Spleen (tissue), 11 donors: Measurements from ENCODE around the gene IQSEC1. TPM values are rescaled to one million over a fixed set of nuclear protein-coding genes. Genes with fewer than 3 reads are reported as not detected.

Experiments
- DNase-seq: peaks from one replicate; pipeline ENCODE4 v3.0.0-alpha.2; 2020
- H3K27ac ChIP-seq, 8 donors: fragments of 200-600 bp; sonication (generic) in 7 of 8; 1 replicate in 4 of 8; 2 replicates in 4 of 8; pipeline versions ENCODE4 v1.5.0 to v1.8.0; 2016 to 2021; ENCODE audit warnings: inconsistent platforms in 4 of 8, mild to moderate bottlenecking in 4 of 8, moderate library complexity in 1 of 8
- H3K27me3 ChIP-seq, 7 donors: fragments of 200-600 bp; sonication (generic) in 6 of 7; replicated peaks in 1 of 7; 1 replicate in 4 of 7; 2 replicates in 3 of 7; pipeline versions ENCODE4 v1.5.0 to v1.8.0; 2016 to 2021; ENCODE audit warnings: inconsistent platforms in 3 of 7, mild to moderate bottlenecking in 1 of 7
- H3K36me3 ChIP-seq, 6 donors: fragments of 200-600 bp; sonication (generic) in 5 of 6; 1 replicate in 4 of 6; 2 replicates in 2 of 6; pipeline versions ENCODE4 v1.5.0 to v1.8.0; 2016 to 2021; ENCODE audit warnings: inconsistent platforms in 2 of 6
- H3K4me1 ChIP-seq, 6 donors: fragments of 200-600 bp; sonication (generic) in 5 of 6; 1 replicate in 3 of 6; 2 replicates in 3 of 6; pipeline versions ENCODE4 v1.5.0 to v1.8.0; 2016 to 2021; ENCODE audit warnings: inconsistent platforms in 3 of 6
- H3K4me3 ChIP-seq, 8 donors: fragments of 200-600 bp; sonication (generic) in 7 of 8; 1 replicate in 4 of 8; 2 replicates in 4 of 8; pipeline versions ENCODE4 v1.5.0 to v1.8.0; 2016 to 2021; ENCODE audit warnings: inconsistent platforms in 4 of 8, mild to moderate bottlenecking in 4 of 8, moderate library complexity in 2 of 8
- H3K9me3 ChIP-seq, 8 donors: fragments of 200-600 bp; sonication (generic) in 7 of 8; 1 replicate in 4 of 8; 2 replicates in 4 of 8; pipeline versions ENCODE4 v1.5.0 to v1.8.0; 2016 to 2021; ENCODE audit warnings: inconsistent platforms in 4 of 8
- POLR2A ChIP-seq, 3 donors: fragments of 450-650 bp; IDR thresholded peaks; one replicate each; pipeline ENCODE4 v1.5.1; 2017; ENCODE audit warnings: antibody characterized with exemption in 3 of 3, mild to moderate bottlenecking in 1 of 3
- POLR2AphosphoS5 ChIP-seq, 3 donors: sonication (generic); formaldehyde crosslinking; IDR thresholded peaks; one replicate each; pipeline ENCODE4 v1.5.1; 2017; ENCODE audit warnings: antibody characterized with exemption in 3 of 3
- WGBS, 5 donors: extraction: QIAGEN DNeasy Blood & Tissue Kit in 3 of 5; methylation state at CpG; one replicate each; pipeline versions ENCODE4 v1.1.5 to v1.1.7; 2013 to 2018; 5-methylcytosine and 5-hydroxymethylcytosine counted together
- intact Hi-C: fragments of 100-400 bp; cut with DNase I; formaldehyde crosslinking; loops from one replicate; pipeline ENCODE4 v1.15.0; 2023; ENCODE audit warnings: low total_unique reads
- polyA plus RNA-seq, 3 donors: library from polyadenylated mRNA; stranded (reverse); fragments of 200-250 nt; gene quantifications; one replicate each; pipeline ENCODE4 v1.2.1, GENCODE V29; 2013
- total RNA-seq, 7 donors: library from RNA; depleted of rRNA in 3 of 7; stranded (reverse); fragments of >200 nt in 3 of 7; fragmentation: NEBNext Ultra II Directional in 4 of 7; extraction: Animal tissue kit (Norgen Biotek cat#: 25700) in 4 of 7; gene quantifications; one replicate each; pipeline versions ENCODE4 v1.1.0 to v1.2.1, GENCODE V29; 2016 to 2021
- TF ChIP-seq, protein P1 (sequence below), 11 experiments: fragments of 200-600 bp in 7 of 11; fragments of 450-650 bp in 4 of 11; sonication (generic) in 4 of 11; IDR thresholded peaks in 8 of 11; conservative IDR thresholded peaks in 3 of 11; 1 replicate in 7 of 11; 2 replicates in 4 of 11; pipeline versions ENCODE4 v1.4.0 to v1.8.0; 2016 to 2021; ENCODE audit warnings: antibody characterized with exemption in 11 of 11, inconsistent platforms in 4 of 11, mild to moderate bottlenecking in 1 of 11
- donor health status: healthy with polysubstance abuse.
- donor health status: DM: no; HTN: no; CAD: no; lungs with moderate emphysema.
- donor health status: DM: no; HTN: no; CAD: no.
- donor health status: Bipolar disorder and iron deficiency.
- donor health status: healthy.
- donor health status: DM: no; HTN: no; CAD: no.
- donor health status: DM: yes; HTN: yes; CAD: no.

IQSEC1 gene
- total and polyA plus RNA-seq, 10 donors, result 23.0 to 170 (median 116) TPM

DNA sequence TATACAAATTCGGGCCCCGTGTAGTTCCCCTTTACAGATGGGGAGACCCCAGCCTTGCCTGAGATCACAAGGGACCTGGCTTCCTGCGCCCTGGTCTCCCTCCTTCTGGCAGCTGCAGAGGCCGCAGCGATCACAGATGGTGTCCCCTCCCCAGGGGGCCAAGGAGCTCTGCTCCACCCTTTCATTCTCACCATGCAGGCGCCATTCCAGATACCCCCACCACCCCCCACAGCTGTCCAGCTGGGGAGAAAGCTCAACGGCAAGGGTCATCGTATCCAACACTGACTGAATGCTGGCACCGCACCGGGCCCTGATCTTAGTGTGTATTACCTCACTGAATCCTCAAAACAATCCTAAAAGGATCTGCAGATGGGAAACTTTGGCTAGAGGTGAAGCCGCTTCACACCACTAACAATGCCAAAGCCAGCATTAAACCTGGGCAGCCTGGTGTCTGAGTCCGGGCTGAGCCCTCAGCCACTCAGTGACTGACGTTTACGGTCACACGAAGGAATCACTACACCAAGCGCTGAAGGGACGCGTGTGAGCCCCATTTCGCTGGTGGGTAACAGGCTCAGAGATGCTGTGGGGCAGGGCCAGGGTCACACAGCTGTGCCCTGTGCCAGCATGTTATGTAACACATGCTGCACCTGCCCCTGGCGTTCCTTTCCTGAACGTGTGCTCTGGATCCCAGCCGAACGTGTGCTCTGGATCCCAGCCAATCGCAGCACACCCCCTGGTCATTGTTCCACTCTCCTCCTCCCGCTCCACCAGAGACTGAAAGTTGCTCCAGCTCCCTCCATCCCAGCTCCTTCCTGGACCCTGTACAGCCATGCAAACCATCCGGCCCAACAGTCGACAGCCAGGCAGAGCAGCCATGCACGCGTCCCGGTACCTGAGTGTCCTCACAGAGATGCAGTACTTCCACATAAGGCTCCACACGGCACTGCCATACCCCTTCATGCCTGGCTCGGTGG is 51.8 kb downstream of the IQSEC1 start:
- peak overlapping the region; percentile 24 to 69 (median 52) for H3K4me3 ChIP-seq
- DNase-seq, result peak; percentile 85
- H3K36me3 ChIP-seq, result peaks cover 0 to 4% (median 0%) of the 10 kb centered on the region in 6 donors
- 63 to 75% (median 66%) methylated on average over 23 to 32 of the region's 32 CpGs for WGBS, 5 donors
- intact Hi-C loops, result no loop called here
- H3K27ac ChIP-seq, result peak overlapping the region; percentile 31 to 99 (median 80)
- no peaks in the 10 kb centered on the region for H3K9me3 ChIP-seq
- TF ChIP-seq POLR2A (IDR thresholded peaks at IDR 0.05) (peak in 1 of 3 donors; percentile 7), POLR2AphosphoS5 (IDR thresholded peaks at IDR 0.05) (peak; percentile 60 to 85 (median 81))
- TF ChIP-seq, protein P1, sequence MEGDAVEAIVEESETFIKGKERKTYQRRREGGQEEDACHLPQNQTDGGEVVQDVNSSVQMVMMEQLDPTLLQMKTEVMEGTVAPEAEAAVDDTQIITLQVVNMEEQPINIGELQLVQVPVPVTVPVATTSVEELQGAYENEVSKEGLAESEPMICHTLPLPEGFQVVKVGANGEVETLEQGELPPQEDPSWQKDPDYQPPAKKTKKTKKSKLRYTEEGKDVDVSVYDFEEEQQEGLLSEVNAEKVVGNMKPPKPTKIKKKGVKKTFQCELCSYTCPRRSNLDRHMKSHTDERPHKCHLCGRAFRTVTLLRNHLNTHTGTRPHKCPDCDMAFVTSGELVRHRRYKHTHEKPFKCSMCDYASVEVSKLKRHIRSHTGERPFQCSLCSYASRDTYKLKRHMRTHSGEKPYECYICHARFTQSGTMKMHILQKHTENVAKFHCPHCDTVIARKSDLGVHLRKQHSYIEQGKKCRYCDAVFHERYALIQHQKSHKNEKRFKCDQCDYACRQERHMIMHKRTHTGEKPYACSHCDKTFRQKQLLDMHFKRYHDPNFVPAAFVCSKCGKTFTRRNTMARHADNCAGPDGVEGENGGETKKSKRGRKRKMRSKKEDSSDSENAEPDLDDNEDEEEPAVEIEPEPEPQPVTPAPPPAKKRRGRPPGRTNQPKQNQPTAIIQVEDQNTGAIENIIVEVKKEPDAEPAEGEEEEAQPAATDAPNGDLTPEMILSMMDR (IDR thresholded peaks at IDR 0.05 in 8 of 11, conservative IDR thresholded peaks at IDR 0.05 in 3 of 11), result no peak
- peaks cover 30 to 59% (median 50%) of the 10 kb centered on the region in 6 donors for H3K4me1 ChIP-seq
- no peaks in the 10 kb centered on the region for H3K27me3 ChIP-seq

DNA sequence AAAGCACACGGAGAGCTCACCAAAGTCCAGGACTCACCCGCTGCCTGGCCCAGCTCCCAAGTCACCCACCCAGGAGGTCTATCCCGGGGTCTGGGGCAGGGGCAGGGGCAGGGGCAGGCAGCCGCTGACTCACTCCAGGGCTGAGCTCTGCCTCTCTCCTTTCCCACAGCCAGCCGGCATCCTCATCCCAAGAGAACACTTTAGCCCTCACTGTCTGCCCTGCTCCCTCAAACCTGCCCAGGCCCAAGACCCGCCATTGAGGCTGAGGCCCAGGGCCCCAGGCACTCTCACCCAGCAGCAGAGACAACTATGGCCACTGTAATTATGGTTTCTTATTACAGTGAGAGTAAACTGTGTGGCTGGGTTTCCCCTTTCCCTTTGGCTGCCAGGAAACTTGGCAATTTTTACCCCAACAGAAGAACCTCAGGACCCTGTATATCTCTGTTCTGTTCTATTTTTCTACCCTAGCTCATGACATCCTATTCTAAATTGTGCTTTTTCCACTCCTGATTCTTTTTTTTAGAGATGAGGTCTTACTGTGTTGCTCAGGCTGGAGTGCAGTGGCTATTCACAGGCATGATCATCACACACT is 53.0 kb downstream of the IQSEC1 start:
- TF ChIP-seq, protein P1 (IDR thresholded peaks at IDR 0.05 in 8 of 11, conservative IDR thresholded peaks at IDR 0.05 in 3 of 11), result no peak
- no peak for TF ChIP-seq POLR2AphosphoS5 (IDR thresholded peaks at IDR 0.05)
- no peak for TF ChIP-seq POLR2A (IDR thresholded peaks at IDR 0.05)
- Histone ChIP-seq H3K27ac (peak overlapping the region in 7 of 8 donors; percentile 41 to 99 (median 97)), H3K9me3 (no peaks in the 10 kb centered on the region), H3K4me1 (peaks cover 42 to 71% (median 62%) of the 10 kb centered on the region in 6 donors), H3K27me3 (no peaks in the 10 kb centered on the region), H3K4me3 (peak overlapping the region in 7 of 8 donors; percentile 27 to 69 (median 56)), H3K36me3 (peaks cover 0 to 4% (median 0%) of the 10 kb centered on the region in 6 donors)
- DNase-seq, result peak; percentile 70
- intact Hi-C loops, result no loop called here
- WGBS, 5 donors, result 83 to 93% (median 86%) methylated on average over 6 of the region's 6 CpGs

DNA sequence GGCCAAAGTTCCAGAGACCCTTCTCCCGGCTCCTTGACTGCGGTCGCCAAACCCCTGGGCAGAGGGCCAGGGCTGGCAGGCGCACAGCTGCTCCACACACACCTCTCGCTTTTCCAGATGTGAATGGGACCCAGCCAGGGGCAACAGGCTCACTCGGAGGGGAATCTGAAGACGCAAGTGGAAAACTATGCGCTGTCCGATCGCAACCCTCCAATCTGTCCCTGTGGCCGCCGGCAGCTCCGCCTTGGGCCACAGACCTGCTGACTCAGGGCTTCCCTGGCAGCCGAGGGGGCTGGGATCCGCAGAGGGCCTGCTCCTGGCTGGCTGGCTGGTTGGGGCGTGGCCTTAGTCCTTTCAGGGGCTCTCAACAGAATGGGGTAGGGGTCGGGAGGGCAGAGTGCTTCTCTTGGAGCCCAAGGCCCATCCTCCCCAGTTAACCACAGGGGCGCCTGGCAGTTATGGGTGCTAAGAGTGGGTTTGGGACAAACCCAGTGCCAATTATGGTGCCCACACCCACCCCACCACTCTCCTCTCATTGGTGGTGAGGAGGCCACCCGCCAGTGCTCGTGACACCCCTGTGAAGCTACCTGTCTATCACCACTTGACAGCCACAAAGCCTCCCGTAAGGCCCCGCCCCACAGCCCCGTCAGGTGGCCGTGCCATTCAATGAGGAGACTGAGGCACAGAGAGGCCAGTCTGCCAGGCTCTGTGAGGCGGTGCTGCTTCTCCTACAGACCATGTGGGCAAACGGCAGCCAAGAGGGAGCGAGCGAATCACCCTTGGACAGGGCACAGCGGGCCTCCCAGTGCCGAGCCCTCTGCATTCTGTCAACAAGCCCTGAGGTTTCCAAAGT is 53.8 kb downstream of the IQSEC1 start:
- peaks cover 0 to 4% (median 0%) of the 10 kb centered on the region in 6 donors for H3K36me3 ChIP-seq
- peak overlapping the region in 7 of 8 donors; percentile 45 to 99 (median 97) for H3K27ac ChIP-seq
- peak; percentile 16 to 77 (median 62) for TF ChIP-seq POLR2AphosphoS5 (IDR thresholded peaks at IDR 0.05)
- TF ChIP-seq, protein P1 (IDR thresholded peaks at IDR 0.05 in 8 of 11, conservative IDR thresholded peaks at IDR 0.05 in 3 of 11), result no peak
- WGBS, 5 donors, result 69 to 80% (median 74%) methylated on average over 27 to 30 of the region's 30 CpGs
- H3K9me3 ChIP-seq, result no peaks in the 10 kb centered on the region
- peak; percentile 83 for DNase-seq
- no peaks in the 10 kb centered on the region for H3K27me3 ChIP-seq
- intact Hi-C loops, result no loop called here
- H3K4me1 ChIP-seq, result peaks cover 47 to 79% (median 69%) of the 10 kb centered on the region in 6 donors
- peak overlapping the region in 6 of 8 donors; percentile 41 to 69 (median 58) for H3K4me3 ChIP-seq
